ENCODE results near the gene PDE6G. TPM values are rescaled to one million over a fixed set of nuclear protein-coding genes. Genes with fewer than 3 reads are reported as not detected.
"Not testable (repeated sequence)": the region's sequence is repeated elsewhere in the genome, so short reads cannot be mapped to it uniquely, and the experiment has no call there.

The PDE6G gene
- total RNA-seq, 1 donor from 2014 or later, result not detected

GRCh38 chr17:81641825-81642489 is 14.4 kb downstream of the PDE6G start:
- intact Hi-C loops (cut with micrococcal nuclease), result no loop called here
- DNase-seq, result no peak

GRCh38 chr17:81640011-81640410 is 16.3 kb downstream of the PDE6G start:
- ATAC-seq (no peak), DNase-seq (no peak)
- intact Hi-C loops (cut with micrococcal nuclease), result no loop called here

More at GRCh38 chr17:81641825-81642489, 14.4 kb downstream of the PDE6G start:
- ATAC-seq, result no peak

- intact Hi-C loops (cut with micrococcal nuclease), result no loop called here
- ATAC-seq (no peak), DNase-seq (no peak)
Observed at GRCh38 chr17:81638683-81639082, 17.7 kb downstream of the PDE6G start.

GRCh38 chr17:81636505-81637288 is 19.6 kb downstream of the PDE6G start, which contains the start of the genes NPLOC4 and TSPAN10:
TSS of gene NPLOC4 (minus strand) at chr17:81637112. CDS start at chr17:81636930, 182 bp downstream.
TSS of gene TSPAN10 (plus strand) at chr17:81637196. CDS start at chr17:81642413, 5,217 bp downstream.
- DNase-seq (peak; percentile 93), ATAC-seq (peak; percentile 91)
- intact Hi-C loops (cut with micrococcal nuclease), result no loop called here

GRCh38 chr17:81635973-81636504 is 20.3 kb downstream of the PDE6G start:
- intact Hi-C loops (cut with micrococcal nuclease), result no loop called here
- no peak for DNase-seq
- no peak for ATAC-seq

GRCh38 chr17:81635431-81635830 is 20.9 kb downstream of the PDE6G start:
- ATAC-seq, result no peak
- DNase-seq, result no peak
- intact Hi-C loops (cut with micrococcal nuclease), result no loop called here

- DNase-seq (peak; percentile 4), ATAC-seq (no peak)
- intact Hi-C loops (cut with micrococcal nuclease), result no loop called here
Observed at GRCh38 chr17:81631482-81631881, 24.9 kb downstream of the PDE6G start.

- DNase-seq (no peak), ATAC-seq (no peak)
- intact Hi-C loops (cut with micrococcal nuclease), result no loop called here
Observed at GRCh38 chr17:81630274-81630673, 26.1 kb downstream of the PDE6G start.

GRCh38 chr17:81621494-81622130 is 34.7 kb downstream of the PDE6G start:
- intact Hi-C loops (cut with micrococcal nuclease), result no loop called here
- peak; percentile 31 for DNase-seq
- ATAC-seq, result peak; percentile 74

- DNase-seq, result peak; percentile 19
- intact Hi-C loops (cut with micrococcal nuclease); ATAC-seq: not testable (repeated sequence)
Observed at GRCh38 chr17:81618307-81618706, 38.0 kb downstream of the PDE6G start.

GRCh38 chr17:81616877-81617276 is 39.5 kb downstream of the PDE6G start:
- no peak for ATAC-seq
- intact Hi-C loops (cut with micrococcal nuclease), result no loop called here

GRCh38 chr17:81615401-81615930 is 40.9 kb downstream of the PDE6G start:
- intact Hi-C loops (cut with micrococcal nuclease), result no loop called here
- ATAC-seq (no peak), DNase-seq (no peak)

More at GRCh38 chr17:81616877-81617276, 39.5 kb downstream of the PDE6G start:
- DNase-seq, result no peak

GRCh38 chr17:81612172-81612970 is 44.0 kb downstream of the PDE6G start:
- intact Hi-C loops (cut with micrococcal nuclease), result no loop called here
- peak; percentile 52 for DNase-seq

GRCh38 chr17:81609541-81610311 is 46.6 kb downstream of the PDE6G start:
- intact Hi-C loops (cut with micrococcal nuclease), result no loop called here
- ATAC-seq, result peak; percentile 54

More at GRCh38 chr17:81612172-81612970, 44.0 kb downstream of the PDE6G start:
- ATAC-seq, result peak; percentile 17

GRCh38 chr17:81608605-81609004 is 47.7 kb downstream of the PDE6G start:
- intact Hi-C loops (cut with micrococcal nuclease), result no loop called here
- DNase-seq (no peak), ATAC-seq (no peak)

More at GRCh38 chr17:81609541-81610311, 46.6 kb downstream of the PDE6G start:
- DNase-seq, result no peak

- intact Hi-C loops (cut with micrococcal nuclease), result no loop called here
- ATAC-seq (no peak), DNase-seq (no peak)
Observed at GRCh38 chr17:81608082-81608481, 48.3 kb downstream of the PDE6G start.

GRCh38 chr17:81607431-81607830 is 48.9 kb downstream of the PDE6G start:
- DNase-seq (no peak), ATAC-seq (no peak)
- intact Hi-C loops (cut with micrococcal nuclease), result no loop called here

Data from left ventricle myocardium superior (tissue), 1 donor.